Measurements from ENCODE around the gene ISX.

ISX gene

GRCh38 chr22:35134637-35135036 is 68.7 kb downstream of the ISX start:
- no peak overlapping the region for H3K27ac ChIP-seq
- TF ChIP-seq CTCF (IDR thresholded peaks at IDR 0.05) (no peak), ZFX (IDR thresholded peaks at IDR 0.05; ENCODE audit: borderline replicate concordance) (no peak)

- no peak for TF ChIP-seq CTCF (IDR thresholded peaks at IDR 0.05)
- TF ChIP-seq ZFX (IDR thresholded peaks at IDR 0.05; ENCODE audit: borderline replicate concordance) = no peak
- H3K27ac ChIP-seq = no peak overlapping the region
These were observed 69.2 kb downstream of the ISX start for GRCh38 chr22:35135165-35135564.
